Stimulated activated CD4-positive, alpha-beta T cell treated with anti-CD3 and anti-CD28 coated beads, Interleukin-4, amount 100 ng/mL, for 48 hours (primary cell): Measurements from ENCODE around the gene YIF1A.
"Not testable (repeated sequence)": the region's sequence is repeated elsewhere in the genome, so short reads cannot be mapped to it uniquely, and the experiment has no call there.

Source experiments
- DNase-seq, 2 donors: peaks; one replicate each; pipeline ENCODE4 v3.0.0-alpha.2; 2020; ENCODE audit warnings: low read depth in 2 of 2

YIF1A gene

GRCh38 chr11:66326261-66327111, 37.5 kb upstream of the YIF1A start:
- DNase-seq, result no peak

DNA sequence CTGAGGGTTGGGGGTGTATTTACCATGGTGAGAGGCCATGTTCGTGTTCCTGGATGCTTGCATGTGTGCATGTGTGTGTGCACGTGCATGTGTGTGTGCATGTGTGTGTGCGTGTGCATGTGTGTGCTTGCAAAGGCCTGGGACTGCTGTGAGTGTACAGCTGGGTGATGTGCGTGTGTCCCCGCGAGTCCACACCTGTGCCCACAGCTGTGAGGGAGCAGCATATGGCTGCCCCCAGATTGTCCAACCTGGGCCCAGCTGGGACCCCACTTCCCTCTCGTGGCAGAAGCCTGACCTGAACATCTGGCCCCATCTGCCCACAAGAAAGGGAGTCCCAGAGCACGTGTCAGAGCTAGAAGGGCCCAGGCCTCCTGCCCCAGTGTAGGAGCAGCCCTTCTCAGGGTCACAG, 36.3 kb upstream of the YIF1A start:
- no peak for DNase-seq

GRCh38 chr11:66324664-66325063, 35.7 kb upstream of the YIF1A start:
- DNase-seq, result no peak

- DNase-seq, result no peak
Observed at GRCh38 chr11:66323684-66324083, 34.7 kb upstream of the YIF1A start.

- no peak for DNase-seq
Observed at GRCh38 chr11:66322732-66323427, 33.9 kb upstream of the YIF1A start.

DNA sequence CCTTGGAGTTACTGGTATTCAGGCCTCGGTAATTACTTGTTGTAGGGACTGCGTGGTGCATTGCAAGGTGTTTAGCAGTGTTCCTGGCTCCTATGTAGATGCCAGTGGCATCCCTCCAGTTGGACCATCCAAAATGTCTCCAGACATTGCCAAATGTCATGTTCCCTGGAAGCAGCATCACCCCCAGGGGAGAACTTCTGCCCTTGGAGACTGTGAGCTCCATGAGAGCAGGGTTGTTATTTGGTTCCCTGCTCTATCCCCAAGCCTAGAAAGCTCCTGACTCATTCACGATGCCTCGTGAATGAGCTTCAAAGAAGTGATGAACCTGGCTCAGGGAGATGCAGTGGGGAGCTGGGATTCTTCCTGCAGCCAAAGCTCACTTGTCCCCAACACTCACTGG, 32.7 kb upstream of the YIF1A start:
- no peak for DNase-seq

DNA sequence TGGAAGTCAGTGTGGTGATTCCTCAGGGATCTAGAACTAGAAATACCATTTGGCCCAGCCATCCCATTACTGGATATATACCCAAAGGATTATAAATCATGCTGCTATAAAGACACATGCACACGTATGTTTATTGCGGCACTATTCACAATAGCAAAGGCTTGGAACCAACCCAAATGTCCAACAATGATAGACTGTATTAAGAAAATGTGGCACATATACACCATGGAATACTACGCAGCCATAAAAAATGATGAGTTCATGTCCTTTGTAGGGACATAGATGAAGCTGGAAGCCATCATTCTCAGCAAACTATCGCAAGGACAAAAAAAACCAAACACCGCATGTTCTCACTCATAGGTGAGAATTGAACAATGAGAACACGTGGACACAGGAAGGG, 31.8 kb upstream of the YIF1A start:
- DNase-seq, result not testable (repeated sequence)

- not testable (repeated sequence) for DNase-seq
Observed at GRCh38 chr11:66320289-66320688, 31.3 kb upstream of the YIF1A start.

- DNase-seq, result no peak
Observed at GRCh38 chr11:66318600-66318970, 29.6 kb upstream of the YIF1A start.

DNA sequence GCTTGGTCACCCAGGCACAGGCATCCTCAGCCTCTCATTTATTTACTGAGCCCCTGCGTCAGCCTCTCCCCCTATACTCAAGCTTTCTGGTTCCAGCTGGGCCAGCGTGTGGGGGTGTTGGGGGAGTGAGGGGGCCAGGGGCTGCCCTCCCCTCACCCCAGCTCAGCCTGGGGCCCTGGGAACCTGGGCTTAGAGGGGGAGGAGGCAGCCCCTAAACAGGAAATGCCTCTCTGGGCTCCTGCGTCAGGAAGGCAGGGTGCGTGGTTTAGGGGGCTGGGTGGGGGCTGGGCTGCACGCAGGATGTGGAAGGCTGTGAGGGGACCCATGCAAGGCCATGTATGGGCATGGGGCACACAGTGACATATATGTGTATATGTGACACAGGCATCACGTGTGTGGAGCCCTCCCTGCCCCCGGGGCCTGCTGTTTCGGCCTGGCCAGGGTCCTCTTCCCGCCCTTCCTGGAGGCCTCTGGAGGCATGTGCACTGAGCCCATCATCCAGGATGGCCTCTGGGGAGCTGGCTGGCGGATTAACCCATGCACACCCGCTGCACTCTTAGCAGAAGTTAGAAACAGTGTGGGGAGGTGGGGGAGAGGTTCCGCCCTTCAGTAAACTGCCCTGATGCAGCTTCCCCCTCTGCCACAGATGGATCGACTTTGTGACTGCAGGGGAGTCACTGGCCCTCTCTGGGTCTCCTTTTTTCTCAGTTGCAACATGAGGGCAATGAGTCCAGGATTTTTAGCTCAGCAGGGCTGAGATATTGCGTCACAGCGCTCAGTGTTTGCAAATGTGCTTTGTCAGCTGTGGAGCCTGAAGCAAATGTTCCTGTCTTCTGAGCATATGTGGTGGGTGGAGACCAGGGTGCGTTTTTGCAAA, 29.0 kb upstream of the YIF1A start:
- DNase-seq, result no peak

GRCh38 chr11:66317322-66317722, 28.4 kb upstream of the YIF1A start:
- no peak for DNase-seq

DNA sequence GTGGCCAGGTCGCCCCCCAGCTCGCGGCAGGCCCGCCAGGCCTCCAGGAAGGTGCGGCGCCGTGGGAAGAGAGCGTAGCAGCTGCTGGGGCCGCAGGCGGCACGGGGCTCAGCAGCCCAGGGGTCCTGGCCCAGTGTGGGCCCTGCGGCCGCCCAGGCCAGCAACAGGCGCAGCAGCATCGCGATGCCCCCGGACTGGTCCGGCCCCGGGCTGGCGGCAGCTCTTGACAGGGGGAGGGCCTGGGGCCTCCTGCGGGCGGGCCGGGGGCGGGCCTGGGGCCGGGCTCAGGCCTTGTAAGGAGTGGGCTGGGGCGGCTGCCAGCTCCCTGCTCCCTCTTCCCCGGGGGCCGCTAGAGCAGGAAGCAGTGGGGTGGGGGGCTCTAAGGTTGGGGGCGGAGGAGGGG, 27.9 kb upstream of the YIF1A start, which contains the start of gene CD248:
Gene CD248 (minus strand): TSS at position 196 of the 403 bp plus-strand sequence. CDS start 17 bp downstream, at position 179.
- DNase-seq, result no peak

DNA sequence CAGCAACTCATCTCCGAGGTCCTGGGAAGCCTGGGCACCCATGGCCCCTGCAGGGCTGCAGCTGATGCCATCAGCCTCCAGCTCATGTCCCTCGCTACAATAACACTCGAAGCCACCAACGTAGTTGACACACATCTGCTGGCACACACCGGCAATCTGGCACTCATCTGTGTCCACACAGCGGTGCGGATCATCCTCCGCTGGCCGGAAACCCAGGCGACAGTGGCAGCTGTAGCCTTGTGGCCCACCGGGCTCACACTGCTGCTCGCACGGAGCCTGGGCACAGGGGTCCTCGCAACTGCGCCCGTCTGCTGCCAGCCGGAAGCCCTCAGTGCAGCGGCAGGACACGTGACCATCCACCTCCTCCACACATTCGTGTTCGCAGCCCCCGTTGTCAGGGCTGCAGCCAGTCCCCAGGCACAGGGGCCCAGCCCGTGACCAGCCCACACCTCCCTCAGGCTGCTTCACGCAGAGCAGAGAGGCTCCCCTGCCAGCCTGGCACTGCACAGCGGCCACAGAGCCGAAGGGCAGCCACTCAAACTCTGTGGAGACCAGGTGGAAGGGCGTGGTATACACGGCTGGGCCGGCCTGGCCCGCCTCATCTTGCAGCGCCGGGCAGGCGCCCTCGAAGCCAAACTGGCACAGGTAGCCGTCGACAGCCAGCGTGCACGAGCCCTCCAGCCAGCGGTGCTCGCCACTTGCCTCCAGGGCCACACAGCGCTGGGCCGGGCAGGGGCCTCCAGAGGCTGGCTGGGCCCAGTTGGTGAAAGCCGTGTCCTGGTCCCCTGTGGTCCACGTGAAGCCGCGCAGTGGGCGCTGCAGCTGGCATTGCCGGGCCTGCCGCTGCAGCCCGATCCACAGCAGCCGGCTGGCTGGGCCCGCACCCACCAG, 27.2 kb upstream of the YIF1A start:
- DNase-seq, result no peak

DNA sequence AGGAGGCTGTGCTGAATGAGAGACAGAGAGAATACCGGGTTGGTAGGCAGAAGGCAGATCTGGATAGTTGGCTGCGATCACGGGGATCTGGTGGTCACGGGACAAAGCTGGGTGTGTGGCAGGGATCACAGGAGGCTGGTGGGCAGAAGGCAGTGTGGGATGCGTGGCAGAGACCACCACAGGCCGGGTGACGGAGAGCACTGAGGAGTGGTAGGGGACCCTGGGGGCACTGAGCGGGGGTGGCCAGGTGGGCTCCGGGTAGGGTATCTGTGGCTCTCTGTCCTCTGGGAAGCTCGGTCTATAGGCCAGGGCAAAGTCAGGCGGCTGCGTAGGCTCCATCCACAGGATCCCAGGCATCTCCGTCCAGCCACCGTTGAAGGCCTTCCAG, 26.5 kb upstream of the YIF1A start:
- DNase-seq, result no peak

- DNase-seq, result no peak
Observed at GRCh38 chr11:66314561-66315497, 25.9 kb upstream of the YIF1A start.

GRCh38 chr11:66314186-66314501, 25.2 kb upstream of the YIF1A start:
- no peak for DNase-seq

DNA sequence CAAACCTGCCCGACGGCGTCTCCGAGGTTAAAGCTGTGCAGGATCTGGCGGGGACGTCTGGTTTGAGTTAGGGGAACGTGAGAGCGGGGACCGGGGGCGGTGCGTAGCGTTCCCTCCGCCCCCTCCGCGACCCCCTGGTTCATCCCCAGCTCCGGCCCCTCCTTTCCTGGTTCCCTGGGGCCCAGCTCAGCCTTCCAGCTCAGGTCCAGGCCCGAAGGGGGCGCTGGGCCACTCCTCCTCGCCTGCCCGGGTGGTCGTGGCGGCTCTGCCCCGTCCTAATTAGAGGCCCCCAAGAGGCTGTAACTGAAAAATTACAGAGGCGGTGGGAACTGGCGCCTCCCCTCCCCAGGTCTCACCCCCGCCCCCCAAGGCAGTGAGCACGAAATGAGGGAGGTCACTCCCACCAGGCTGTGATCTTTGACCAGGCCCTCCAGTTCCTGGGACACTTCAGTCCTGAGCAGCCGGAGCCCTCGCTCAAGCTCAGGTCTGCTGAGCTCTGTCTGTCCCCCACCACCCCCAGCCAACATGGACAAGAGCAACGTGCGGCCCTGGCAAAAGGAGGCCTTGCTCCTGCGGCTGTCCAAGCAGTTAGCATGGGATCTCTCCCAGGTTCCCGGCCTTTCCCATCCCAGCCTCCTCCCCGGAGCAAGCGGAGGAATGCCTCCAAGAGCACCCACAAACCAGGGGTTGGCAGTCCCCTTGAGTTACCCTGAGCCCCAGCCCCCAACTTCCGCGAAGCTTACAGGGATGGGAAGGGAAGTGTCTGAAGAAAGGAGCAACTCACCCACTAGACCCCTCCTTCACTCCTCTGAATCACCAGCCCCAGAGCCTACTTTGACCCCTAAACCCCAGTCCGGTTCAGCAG, 24.6 kb upstream of the YIF1A start:
- no peak for DNase-seq

DNA sequence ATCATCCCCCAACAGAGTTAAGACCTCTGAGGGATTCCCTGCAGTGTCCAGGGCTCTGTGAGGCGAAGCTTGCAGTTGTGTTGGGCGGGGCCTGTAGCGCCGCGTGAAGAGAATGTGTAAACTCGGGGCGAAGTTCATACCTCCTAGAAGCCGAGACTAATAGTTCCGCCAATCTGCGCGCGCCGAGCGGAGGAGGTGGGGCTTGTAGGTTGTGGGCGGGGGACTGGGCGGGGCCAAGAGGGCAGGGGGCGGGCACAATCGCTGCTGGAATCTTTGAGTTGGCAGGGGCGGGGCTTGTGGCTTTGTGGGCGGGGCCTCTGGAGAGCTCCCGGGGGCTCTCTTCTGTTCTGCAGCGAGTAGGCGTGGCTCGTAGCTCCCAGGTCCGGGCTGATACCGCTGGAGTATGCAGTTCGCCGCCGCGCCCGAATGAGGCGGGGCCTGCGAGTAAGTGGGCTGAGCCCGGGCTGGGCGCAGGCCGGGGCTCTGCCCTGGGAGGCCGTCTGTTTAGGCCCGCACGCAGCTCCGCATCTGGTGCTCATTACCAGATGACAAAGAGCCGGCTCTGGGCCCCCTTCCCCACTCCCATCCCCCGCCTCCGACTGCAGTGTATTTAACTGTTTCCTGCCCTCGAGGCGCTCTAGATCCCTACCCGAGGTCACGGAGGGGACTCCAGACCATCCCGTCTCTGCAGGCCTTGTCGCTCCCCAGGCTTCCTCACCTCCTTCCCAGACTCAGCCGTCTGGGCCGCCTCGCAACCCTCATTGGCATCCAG, 23.8 kb upstream of the YIF1A start:
- DNase-seq, result peak; percentile 90 to 99
